ENCODE results near the gene CDKN2C.
"Not testable (repeated sequence)": the region's sequence is repeated elsewhere in the genome, so short reads cannot be mapped to it uniquely, and the experiment has no call there.

CDKN2C gene

DNA sequence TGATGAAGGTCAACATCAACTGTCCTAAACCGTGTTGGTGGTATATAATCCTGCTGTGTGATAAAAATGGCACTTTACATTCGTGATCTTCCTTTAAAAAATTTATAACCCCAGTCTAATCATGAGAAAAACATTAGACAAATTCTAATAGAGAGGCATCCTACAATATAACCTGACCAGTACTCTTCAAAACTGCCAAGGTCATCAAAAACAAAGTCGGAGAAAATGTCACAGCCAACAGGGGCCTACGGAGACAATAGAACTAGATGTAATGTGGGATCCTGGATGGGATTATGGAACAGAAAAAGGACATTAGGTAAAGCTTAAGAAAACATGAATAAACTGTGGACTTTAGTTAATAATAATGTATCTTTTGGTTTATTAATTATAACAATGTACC lies 25.0 kb downstream of the CDKN2C start:
- TF ChIP-seq ZFX (IDR thresholded peaks at IDR 0.05; ENCODE audit: borderline replicate concordance), result no peak
- TF ChIP-seq, protein P1, sequence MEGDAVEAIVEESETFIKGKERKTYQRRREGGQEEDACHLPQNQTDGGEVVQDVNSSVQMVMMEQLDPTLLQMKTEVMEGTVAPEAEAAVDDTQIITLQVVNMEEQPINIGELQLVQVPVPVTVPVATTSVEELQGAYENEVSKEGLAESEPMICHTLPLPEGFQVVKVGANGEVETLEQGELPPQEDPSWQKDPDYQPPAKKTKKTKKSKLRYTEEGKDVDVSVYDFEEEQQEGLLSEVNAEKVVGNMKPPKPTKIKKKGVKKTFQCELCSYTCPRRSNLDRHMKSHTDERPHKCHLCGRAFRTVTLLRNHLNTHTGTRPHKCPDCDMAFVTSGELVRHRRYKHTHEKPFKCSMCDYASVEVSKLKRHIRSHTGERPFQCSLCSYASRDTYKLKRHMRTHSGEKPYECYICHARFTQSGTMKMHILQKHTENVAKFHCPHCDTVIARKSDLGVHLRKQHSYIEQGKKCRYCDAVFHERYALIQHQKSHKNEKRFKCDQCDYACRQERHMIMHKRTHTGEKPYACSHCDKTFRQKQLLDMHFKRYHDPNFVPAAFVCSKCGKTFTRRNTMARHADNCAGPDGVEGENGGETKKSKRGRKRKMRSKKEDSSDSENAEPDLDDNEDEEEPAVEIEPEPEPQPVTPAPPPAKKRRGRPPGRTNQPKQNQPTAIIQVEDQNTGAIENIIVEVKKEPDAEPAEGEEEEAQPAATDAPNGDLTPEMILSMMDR (IDR thresholded peaks at IDR 0.05), result no peak
- no peak overlapping the region for H3K27ac ChIP-seq

DNA sequence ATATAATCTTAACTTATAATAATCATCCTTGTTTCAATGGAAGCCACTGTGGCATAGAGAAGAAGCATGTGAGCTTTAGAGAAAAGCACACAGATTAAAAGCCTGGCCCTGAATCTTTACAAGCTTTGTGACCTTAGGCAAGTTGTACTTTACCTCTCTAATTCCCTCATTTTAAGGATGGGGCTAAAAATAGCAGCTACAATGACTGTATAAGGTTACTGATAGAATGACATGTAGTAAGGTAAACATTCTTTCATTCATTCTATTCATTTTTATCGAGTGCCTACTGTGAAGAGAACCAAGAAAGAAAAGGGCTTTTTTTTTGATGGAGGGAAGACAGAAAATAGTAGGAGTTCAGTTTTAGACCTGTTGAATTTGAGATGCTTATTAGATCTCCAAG lies 25.6 kb downstream of the CDKN2C start:
- TF ChIP-seq, protein P1 (IDR thresholded peaks at IDR 0.05), result no peak
- no peak for TF ChIP-seq ZFX (IDR thresholded peaks at IDR 0.05; ENCODE audit: borderline replicate concordance)
- no peak overlapping the region for H3K27ac ChIP-seq

DNA sequence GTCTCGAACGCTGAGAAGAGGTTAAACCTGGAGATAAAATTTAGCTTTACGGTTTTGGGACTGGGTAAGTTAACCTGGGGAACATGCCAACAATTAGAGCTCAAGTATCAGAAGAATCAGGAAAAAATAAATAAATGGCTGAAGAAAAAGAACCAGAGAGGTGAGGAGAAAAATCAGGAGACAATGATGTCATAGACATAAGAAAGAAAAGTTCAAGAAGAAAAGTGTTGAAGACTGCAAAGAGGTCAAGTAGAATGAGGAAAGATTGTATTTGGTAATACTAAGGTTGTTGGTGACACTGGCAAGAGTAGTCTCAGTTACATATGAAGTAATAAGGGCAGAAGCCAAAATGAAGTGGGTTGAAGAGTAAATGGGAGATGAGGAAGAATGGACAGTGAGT lies 26.0 kb downstream of the CDKN2C start:
- H3K27ac ChIP-seq, result no peak overlapping the region
- TF ChIP-seq ZFX (IDR thresholded peaks at IDR 0.05; ENCODE audit: borderline replicate concordance), result no peak
- TF ChIP-seq, protein P1 (IDR thresholded peaks at IDR 0.05), result no peak

DNA sequence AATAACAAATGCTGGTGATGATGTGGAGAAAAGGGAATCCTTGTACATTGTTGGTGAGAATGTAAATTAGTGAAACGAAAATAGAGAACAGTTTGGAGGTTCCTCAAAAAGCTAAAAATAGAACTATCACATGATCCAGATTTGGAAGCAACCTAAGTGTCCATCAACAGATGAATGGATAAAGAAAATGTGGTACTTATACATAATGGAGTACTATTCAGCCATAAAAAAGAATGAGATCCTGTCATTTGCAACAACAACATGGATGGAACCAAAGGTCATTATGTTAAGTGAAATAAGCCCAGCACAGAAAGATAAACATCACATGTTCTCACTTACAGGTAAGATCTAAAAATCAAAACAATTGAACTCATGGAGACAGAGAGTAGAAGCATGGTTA lies 29.3 kb downstream of the CDKN2C start:
- H3K27ac ChIP-seq, result not testable (repeated sequence)

DNA sequence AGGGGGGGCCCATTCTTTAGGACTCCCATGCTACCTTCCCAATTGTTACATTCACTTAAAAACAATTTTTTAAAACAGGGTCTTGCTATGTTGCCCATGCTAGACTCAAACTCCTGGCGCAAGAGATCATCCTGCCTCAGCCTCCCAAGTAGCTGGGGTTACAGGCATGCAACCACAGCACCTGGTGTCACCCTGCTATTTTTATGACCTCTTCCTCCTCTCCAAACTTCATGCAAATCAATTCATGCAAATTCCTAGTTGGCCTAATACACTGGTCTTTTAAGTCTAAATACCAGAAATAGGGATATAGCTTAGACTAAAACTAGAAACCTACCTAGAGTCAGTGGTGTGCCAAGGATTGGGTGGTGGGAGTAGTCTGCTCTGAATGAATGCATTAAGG lies 30.1 kb downstream of the CDKN2C start:
- H3K27ac ChIP-seq, result no peak overlapping the region
- no peak for TF ChIP-seq ZFX (IDR thresholded peaks at IDR 0.05; ENCODE audit: borderline replicate concordance)
- TF ChIP-seq, protein P1 (IDR thresholded peaks at IDR 0.05), result no peak

DNA sequence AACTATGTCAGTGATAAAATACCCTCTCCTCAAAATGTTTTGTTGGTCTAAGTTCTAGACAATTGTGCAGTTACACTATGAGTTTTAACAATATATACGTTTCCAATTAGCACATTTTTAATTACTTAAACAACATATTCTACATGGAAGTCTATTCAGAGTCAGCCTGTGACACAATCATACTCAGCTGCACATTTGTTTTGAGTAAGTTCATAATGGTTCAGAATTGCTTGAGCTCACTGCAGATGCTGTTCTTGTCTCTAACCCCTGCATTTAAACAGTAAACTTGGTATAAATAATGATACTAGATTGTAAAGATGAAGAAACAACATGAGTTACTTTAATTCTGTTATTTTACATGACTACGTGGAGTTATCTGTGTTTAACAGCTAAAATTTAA lies 30.6 kb downstream of the CDKN2C start:
- H3K27ac ChIP-seq, result no peak overlapping the region
- no peak for TF ChIP-seq ZFX (IDR thresholded peaks at IDR 0.05; ENCODE audit: borderline replicate concordance)
- TF ChIP-seq, protein P1 (IDR thresholded peaks at IDR 0.05), result no peak

DNA sequence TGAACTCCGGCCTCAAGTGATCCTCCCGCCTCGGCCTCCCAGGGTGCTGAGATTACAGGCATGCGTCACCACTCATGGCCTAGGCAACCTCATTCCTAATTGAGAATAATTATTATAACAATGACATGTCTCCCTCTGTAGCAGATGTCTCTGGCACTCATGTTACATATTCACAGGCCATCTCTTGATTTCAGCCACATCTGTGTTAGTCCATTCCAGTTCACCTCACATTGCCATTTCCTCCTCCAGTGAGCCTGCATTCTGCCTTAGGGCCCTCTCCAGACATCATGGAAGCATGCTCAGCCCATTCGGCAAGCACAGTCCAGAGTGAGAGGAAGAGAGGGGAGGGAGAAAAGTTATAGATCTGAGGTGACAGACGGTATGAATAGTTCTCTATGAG lies 32.5 kb downstream of the CDKN2C start:
- H3K27ac ChIP-seq, result no peak overlapping the region
- TF ChIP-seq, protein P1 (IDR thresholded peaks at IDR 0.05), result no peak
- TF ChIP-seq ZFX (IDR thresholded peaks at IDR 0.05; ENCODE audit: borderline replicate concordance), result no peak

DNA sequence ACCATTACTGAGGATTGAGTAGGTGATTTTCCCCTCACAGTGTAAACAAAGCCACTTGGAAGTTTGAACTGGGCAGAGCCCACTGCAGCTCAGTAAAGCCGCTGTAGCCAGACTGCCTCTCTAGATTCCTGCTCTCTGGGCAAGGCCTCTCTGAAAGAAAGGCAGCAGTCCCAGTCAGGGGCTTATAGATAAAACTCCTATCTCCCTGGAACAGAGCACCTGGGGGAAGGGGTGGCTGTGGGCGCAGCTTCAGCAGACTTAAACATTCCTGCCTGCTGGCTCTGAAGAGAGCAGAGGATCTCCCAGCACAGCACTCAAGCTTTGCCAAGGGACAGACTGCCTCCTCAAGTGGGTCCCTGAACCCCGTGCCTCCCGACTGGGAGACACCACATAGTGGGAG lies 35.5 kb downstream of the CDKN2C start:
- not testable (repeated sequence) for H3K27ac ChIP-seq

DNA sequence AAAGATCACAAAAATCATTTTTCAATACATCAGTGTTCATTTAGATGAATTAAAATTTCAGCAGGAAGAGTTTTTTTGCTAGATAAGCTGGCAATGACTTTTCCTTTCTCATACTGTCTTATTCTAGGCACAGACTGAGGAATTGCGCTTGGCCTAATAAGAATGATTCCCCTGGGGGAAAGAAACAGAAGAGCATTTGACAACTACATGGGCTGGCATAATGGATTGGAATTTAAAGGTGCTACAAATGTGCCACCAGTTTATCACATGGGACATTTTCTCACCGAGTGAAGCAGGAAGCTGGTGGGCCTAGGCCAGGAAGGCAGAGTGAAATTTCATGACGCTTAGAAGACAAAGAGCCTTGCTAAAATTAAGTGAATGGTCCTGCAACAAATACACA lies 39.3 kb downstream of the CDKN2C start:
- H3K27ac ChIP-seq, result no peak overlapping the region
- TF ChIP-seq, protein P1 (IDR thresholded peaks at IDR 0.05), result no peak
- no peak for TF ChIP-seq ZFX (IDR thresholded peaks at IDR 0.05; ENCODE audit: borderline replicate concordance)

Data from 22Rv1 (cell line).